Tibial nerve (tissue), 4 donors: ENCODE measurements around the gene CCDC175. TPM values are rescaled to one million over a fixed set of nuclear protein-coding genes. Genes with fewer than 3 reads are reported as not detected.

Experiments used
- DNase-seq, 2 donors: peaks; one replicate each; pipeline ENCODE4 v3.0.0-alpha.2; 2019; ENCODE audit warnings: low spot score in 2 of 2
- H3K27ac ChIP-seq, 4 donors: fragments of 200-600 bp; sonication (generic) in 3 of 4; one replicate each; pipeline ENCODE4 v1.5.1; 2017 to 2019; ENCODE audit warnings: mild to moderate bottlenecking in 1 of 4
- H3K27me3 ChIP-seq, 2 donors: fragments of 200-600 bp; sonication (generic) in 1 of 2; one replicate each; pipeline versions ENCODE4 v1.5.1 to v1.6.0; 2017 to 2019
- H3K36me3 ChIP-seq, 3 donors: fragments of 200-600 bp; sonication (generic); one replicate each; pipeline ENCODE4 v1.5.1; 2018 to 2019
- H3K4me1 ChIP-seq, 4 donors: fragments of 200-600 bp; sonication (generic) in 3 of 4; one replicate each; pipeline ENCODE4 v1.5.1; 2017 to 2019
- H3K4me3 ChIP-seq, 4 donors: fragments of 200-600 bp; sonication (generic) in 3 of 4; one replicate each; pipeline ENCODE4 v1.5.1; 2017 to 2019; ENCODE audit warnings: mild to moderate bottlenecking in 1 of 4, moderate library complexity in 1 of 4
- H3K9me3 ChIP-seq, 4 donors: fragments of 200-600 bp; sonication (generic) in 3 of 4; one replicate each; pipeline ENCODE4 v1.5.1; 2017 to 2019
- EP300 ChIP-seq, 2 donors: sonication (generic); formaldehyde crosslinking; IDR thresholded peaks; one replicate each; pipeline ENCODE4 v1.6.1; 2017; ENCODE audit warnings: antibody characterized with exemption in 2 of 2, mild to moderate bottlenecking in 1 of 2
- POLR2A ChIP-seq, 2 donors: fragments of 450-650 bp; IDR thresholded peaks; one replicate each; pipeline ENCODE4 v1.6.1; 2017; ENCODE audit warnings: antibody characterized with exemption in 2 of 2, mild to moderate bottlenecking in 2 of 2, moderate library complexity in 2 of 2
- WGBS, 2 donors: methylation state at CpG; one replicate each; pipeline ENCODE4 v1.1.5; 2018; 5-methylcytosine and 5-hydroxymethylcytosine counted together
- total RNA-seq, 4 donors: library from RNA; depleted of rRNA; stranded (reverse); fragments of >200 nt; gene quantifications; one replicate each; pipeline ENCODE4 v1.1.0, GENCODE V29; 2016
- TF ChIP-seq, protein P1 (sequence below), 5 experiments: fragments of 200-600 bp in 3 of 5; fragments of 450-650 bp in 2 of 5; sonication (generic) in 3 of 5; IDR thresholded peaks; one replicate each; pipeline ENCODE4 v1.5.1; 2016 to 2019; ENCODE audit warnings: antibody characterized with exemption in 5 of 5, mild to moderate bottlenecking in 3 of 5, moderate library complexity in 2 of 5

CCDC175 gene
- total RNA-seq, 4 donors from 2014 or later: not detected

DNA sequence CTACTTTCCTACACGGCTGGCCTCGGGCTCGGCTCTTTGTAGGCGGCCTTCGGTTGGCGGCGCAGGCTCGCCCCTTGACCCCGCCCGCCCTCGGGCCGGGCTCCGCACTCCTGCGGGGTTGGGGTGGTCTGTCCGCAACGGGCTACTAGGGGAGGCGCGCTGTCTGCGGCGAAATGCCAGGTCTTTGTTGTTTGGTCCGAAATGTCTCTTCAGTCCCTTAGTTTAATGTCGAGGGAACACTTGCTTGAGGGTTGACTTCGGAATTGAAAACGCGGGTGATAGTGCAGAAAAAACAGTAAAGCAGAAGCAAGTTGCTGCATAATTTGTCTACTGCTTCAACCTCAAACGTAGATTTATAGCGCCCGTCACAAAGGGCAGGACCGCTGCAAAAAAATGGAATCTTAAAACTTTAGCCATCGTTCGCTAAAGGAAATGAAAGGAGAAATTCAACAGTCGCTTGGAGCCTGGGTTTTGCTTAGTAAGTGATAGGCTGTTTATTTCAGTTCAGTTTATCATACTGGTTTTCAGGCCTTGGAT lies 91.9 kb downstream of the CCDC175 start:
- Histone ChIP-seq H3K36me3 (peaks cover 0 to 13% (median 0%) of the 10 kb centered on the region in 3 donors), H3K9me3 (no peaks in the 10 kb centered on the region), H3K27ac (peak overlapping the region; percentile 93 to 97 (median 94)), H3K4me3 (peak overlapping the region; percentile 66 to 95 (median 89)), H3K4me1 (peaks cover 0 to 67% (median 38%) of the 10 kb centered on the region in 4 donors), H3K27me3 (no peaks in the 10 kb centered on the region)
- no peak for TF ChIP-seq POLR2A (IDR thresholded peaks at IDR 0.05)
- no peak for TF ChIP-seq EP300 (IDR thresholded peaks at IDR 0.05)
- TF ChIP-seq, protein P1, sequence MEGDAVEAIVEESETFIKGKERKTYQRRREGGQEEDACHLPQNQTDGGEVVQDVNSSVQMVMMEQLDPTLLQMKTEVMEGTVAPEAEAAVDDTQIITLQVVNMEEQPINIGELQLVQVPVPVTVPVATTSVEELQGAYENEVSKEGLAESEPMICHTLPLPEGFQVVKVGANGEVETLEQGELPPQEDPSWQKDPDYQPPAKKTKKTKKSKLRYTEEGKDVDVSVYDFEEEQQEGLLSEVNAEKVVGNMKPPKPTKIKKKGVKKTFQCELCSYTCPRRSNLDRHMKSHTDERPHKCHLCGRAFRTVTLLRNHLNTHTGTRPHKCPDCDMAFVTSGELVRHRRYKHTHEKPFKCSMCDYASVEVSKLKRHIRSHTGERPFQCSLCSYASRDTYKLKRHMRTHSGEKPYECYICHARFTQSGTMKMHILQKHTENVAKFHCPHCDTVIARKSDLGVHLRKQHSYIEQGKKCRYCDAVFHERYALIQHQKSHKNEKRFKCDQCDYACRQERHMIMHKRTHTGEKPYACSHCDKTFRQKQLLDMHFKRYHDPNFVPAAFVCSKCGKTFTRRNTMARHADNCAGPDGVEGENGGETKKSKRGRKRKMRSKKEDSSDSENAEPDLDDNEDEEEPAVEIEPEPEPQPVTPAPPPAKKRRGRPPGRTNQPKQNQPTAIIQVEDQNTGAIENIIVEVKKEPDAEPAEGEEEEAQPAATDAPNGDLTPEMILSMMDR (IDR thresholded peaks at IDR 0.05): no peak
- WGBS, 2 donors: 0 to 1% methylated on average over 25 to 32 of the region's 32 CpGs
- no peak for DNase-seq

DNA sequence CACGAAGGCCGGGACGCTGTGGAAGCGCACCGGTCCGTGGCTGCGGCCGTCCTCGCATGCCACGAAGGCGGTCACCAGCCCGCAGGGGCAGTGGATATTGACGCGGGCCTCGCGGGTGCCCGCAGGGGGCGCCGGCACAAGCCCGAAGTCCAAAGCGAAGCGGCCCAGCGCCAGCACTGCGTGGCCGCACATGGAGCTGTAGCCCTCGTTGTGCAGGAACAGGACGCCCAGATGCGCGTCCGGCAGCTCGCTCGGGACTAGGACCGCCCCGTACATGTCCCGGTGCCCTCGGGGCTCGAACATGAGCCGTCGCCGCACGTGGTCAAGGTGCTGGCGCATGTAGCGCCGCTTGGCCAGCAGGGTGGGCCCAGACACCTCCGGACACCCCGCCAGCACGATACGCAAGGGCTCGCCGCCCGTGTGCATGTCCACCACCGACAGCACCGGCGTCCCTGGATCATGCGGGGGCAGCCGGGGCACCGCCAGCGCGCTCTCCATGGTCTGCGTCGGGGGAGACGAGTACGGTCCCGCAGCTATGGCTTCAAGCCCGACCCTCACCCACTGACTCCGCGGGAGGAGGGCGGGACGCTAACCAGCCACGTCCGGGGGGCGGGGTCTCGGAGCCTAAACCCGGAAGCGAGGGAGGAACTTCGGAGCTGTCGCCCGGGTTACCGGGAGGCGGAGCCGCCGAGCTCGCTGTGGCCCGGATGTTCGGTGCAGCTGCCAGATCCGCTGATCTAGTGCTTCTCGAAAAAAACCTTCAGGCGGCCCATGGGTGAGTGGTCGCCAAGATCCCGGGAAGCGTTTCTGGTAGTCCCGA lies 92.6 kb downstream of the CCDC175 start, which contains the start of the genes JKAMP and L3HYPDH:
Gene JKAMP, plus strand, starts transcription at position 699 of the 820 bp plus-strand sequence. Its CDS starts 73 bp downstream, at position 772.
Gene L3HYPDH, minus strand, starts transcription at position 590 of the 820 bp plus-strand sequence. Its CDS starts 92 bp downstream, at position 498.
- peak within 1 kb of the TSS; percentile 93 to 97 (median 94) for H3K27ac ChIP-seq
- H3K4me3 ChIP-seq: peak within 1 kb of the TSS; percentile 66 to 95 (median 89)
- peaks cover 0 to 66% (median 38%) of the 10 kb centered on the region in 4 donors for H3K4me1 ChIP-seq
- 0 to 1% methylated on average over 37 to 50 of the region's 92 CpGs for WGBS, 2 donors
- H3K27me3 ChIP-seq: no peaks in the 10 kb centered on the region
- peak; percentile 56 to 86 for TF ChIP-seq POLR2A (IDR thresholded peaks at IDR 0.05)
- TF ChIP-seq, protein P1 (IDR thresholded peaks at IDR 0.05): peak; percentile 42 to 83 (median 80)
- peak; percentile 75 to 91 for TF ChIP-seq EP300 (IDR thresholded peaks at IDR 0.05)
- H3K36me3 ChIP-seq: peaks cover 0 to 6% (median 0%) of the 10 kb centered on the region in 3 donors
- DNase-seq: peak; percentile 96 to 98
- H3K9me3 ChIP-seq: no peaks in the 10 kb centered on the region

DNA sequence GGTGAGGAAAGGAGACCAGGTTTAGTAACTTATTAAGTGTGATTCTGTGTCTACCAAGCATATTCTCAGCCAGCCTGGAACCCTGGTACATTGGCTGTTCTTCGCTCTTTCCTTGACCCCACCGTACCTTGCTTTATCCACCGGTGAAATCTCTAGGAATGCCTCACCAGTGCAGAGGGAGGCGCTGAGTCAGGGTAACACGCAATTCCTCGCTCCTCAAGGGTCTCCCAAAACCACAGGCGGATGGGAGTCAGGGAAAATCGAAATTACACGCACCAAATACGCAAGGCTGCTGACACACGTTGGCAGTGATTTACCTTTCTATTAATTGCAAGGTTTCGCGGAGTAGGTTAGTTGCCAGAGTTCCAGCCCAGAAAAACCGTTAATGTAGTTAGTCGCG lies 93.2 kb downstream of the CCDC175 start:
- WGBS, 2 donors: 7 to 8% methylated on average over 14 to 16 of the region's 16 CpGs
- peaks cover 0 to 63% (median 38%) of the 10 kb centered on the region in 4 donors for H3K4me1 ChIP-seq
- H3K27ac ChIP-seq: peak overlapping the region; percentile 93 to 97 (median 94)
- DNase-seq: no peak
- TF ChIP-seq, protein P1 (IDR thresholded peaks at IDR 0.05): no peak
- no peak for TF ChIP-seq POLR2A (IDR thresholded peaks at IDR 0.05)
- no peaks in the 10 kb centered on the region for H3K9me3 ChIP-seq
- peak overlapping the region; percentile 66 to 95 (median 89) for H3K4me3 ChIP-seq
- H3K27me3 ChIP-seq: no peaks in the 10 kb centered on the region
- peaks cover 0 to 1% (median under 1%) of the 10 kb centered on the region in 3 donors for H3K36me3 ChIP-seq

DNA sequence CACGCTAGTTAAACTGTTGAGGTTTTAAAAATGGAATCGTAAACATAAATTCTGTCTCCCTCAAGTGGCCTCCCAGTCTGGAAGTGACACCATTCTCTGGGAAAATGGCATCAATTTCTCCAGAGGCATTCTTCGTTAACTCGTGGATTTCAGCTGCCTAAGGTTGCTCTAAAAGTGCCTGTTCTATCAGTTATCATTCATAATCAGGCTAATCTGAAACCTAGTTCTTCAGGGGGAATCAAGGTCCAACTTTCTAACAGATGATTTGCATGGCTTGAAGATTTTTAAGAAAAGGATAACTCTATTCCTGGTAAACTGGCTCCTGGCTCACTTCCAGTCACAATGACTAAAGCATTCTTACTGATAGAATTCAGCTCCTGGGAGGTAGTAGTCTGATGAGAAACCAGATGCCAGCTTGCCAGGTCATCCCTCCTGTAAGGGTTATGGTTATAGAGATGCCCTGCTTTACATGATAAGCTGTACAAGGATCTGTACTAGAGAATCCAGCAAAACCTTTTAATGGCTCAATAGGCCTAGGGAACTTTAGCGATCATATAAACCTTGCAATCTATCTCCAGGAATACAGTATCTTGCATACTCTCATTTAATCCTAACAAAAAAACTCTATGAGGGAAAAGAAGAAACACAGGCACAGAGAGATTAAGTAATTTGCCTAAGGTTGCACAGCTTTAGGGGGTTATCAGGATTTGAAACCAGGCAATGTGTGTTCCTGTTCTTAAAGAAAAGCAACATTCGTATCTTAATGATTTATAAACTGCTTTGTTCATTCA lies 93.9 kb downstream of the CCDC175 start:
- peaks cover 0 to 6% (median 4%) of the 10 kb centered on the region in 3 donors for H3K36me3 ChIP-seq
- H3K4me1 ChIP-seq: peaks cover 0 to 63% (median 38%) of the 10 kb centered on the region in 4 donors
- 40 to 43% methylated on average over 6 of the region's 6 CpGs for WGBS, 2 donors
- TF ChIP-seq POLR2A (IDR thresholded peaks at IDR 0.05) (no peak), EP300 (IDR thresholded peaks at IDR 0.05) (no peak)
- TF ChIP-seq, protein P1 (IDR thresholded peaks at IDR 0.05): no peak
- H3K4me3 ChIP-seq: peak overlapping the region; percentile 66 to 95 (median 89)
- H3K27ac ChIP-seq: peak overlapping the region; percentile 93 to 97 (median 94)
- DNase-seq: peak in 1 of 2 donors; percentile 32
- H3K9me3 ChIP-seq: no peaks in the 10 kb centered on the region
- H3K27me3 ChIP-seq: no peaks in the 10 kb centered on the region
